ENCODE results near the gene GOSR2. TPM values are rescaled to one million over a fixed set of nuclear protein-coding genes. Genes with fewer than 3 reads are reported as not detected.

Gene GOSR2
- total and polyA plus RNA-seq, 9 of the 15 experiments (the other 6 are each of a cell fraction or from before 2014, with no cell fraction given), result 32.7 to 96.3 (median 48.9) TPM

- TF ChIP-seq PREB (CRISPR knock-in tag; IDR thresholded peaks at IDR 0.05) (no peak), ZNF740 (CRISPR knock-in tag; IDR thresholded peaks at IDR 0.05) (no peak), ZNF740 (tag; IDR thresholded peaks at IDR 0.05) (no peak), E2F6 (IDR thresholded peaks at IDR 0.05; ENCODE audit: borderline replicate concordance in 1 of 2, extremely low read depth in 1 of 2, insufficient read depth in 1 of 2, insufficient read length in 1 of 2, low read depth in 1 of 2, low read length in 1 of 2, poor library complexity in 1 of 2, severe bottlenecking in 1 of 2) (no peak), TSHZ1 (CRISPR knock-in tag; IDR thresholded peaks at IDR 0.05) (no peak), MIER1 (IDR thresholded peaks at IDR 0.05; ENCODE audit: low read depth) (no peak), SMARCA4 (IDR thresholded peaks at IDR 0.05) (no peak), NONO (IDR thresholded peaks at IDR 0.05; ENCODE audit: low read depth in 2 of 2, low read length in 1 of 2) (0 out of 4 replicates have a peak, but pooled peaks of 1 of the 2 experiments have one; percentile 40), USF2 (CRISPR knock-in tag; IDR thresholded peaks at IDR 0.05) (no peak), SIN3B (IDR thresholded peaks at IDR 0.05; ENCODE audit: low read depth) (peak; percentile 81), FOXJ2 (tag; IDR thresholded peaks at IDR 0.05) (no peak), NFATC3 (IDR thresholded peaks at IDR 0.05) (no peak), ZNF592 (IDR thresholded peaks at IDR 0.05) (peak; percentile 44; the same call in 1 of the 2 replicates), SMARCC2 (IDR thresholded peaks at IDR 0.05; ENCODE audit: low read depth) (no peak)
Measured at GRCh38 chr17:46922804-46923635, at the start of gene GOSR2 (continued).
